Subcutaneous adipose tissue (tissue), 4 donors: ENCODE measurements around the gene IL18R1. TPM values are rescaled to one million over a fixed set of nuclear protein-coding genes. Genes with fewer than 3 reads are reported as not detected.

Experiments
- total RNA-seq, 4 donors: library from RNA; depleted of rRNA; stranded (reverse); fragments of >200 nt; gene quantifications; one replicate each; pipeline ENCODE4 v1.1.0, GENCODE V29; 2016
- TF ChIP-seq, protein P1 (sequence below): fragments of 450-650 bp; IDR thresholded peaks from one replicate; pipeline ENCODE4 v1.5.1; 2016; ENCODE audit warnings: low read depth, mild to moderate bottlenecking, control low read depth, antibody characterized with exemption, moderate library complexity

IL18R1 gene
- total RNA-seq, 4 donors from 2014 or later: 12.6 to 24.9 (median 21.2) TPM

DNA sequence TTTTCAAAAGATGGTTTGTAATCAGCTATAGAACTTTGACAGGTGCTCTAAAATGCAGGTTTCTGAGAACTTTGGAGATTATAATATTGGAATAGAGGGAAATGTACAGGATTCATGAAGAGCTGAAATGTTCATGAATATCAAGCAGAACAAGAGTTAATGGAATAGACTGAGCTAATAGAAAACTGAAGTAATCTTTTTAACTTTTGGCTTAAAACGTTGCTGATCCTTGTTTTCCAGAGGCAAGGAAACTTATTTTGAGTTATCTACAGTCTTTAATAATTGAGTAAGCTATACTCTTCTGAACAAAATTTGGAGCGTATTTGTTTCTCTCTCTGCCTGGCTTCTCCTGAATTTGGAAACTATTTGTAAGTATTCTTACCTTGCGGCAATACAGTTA, 56.6 kb downstream of the IL18R1 start:
- TF ChIP-seq, protein P1, sequence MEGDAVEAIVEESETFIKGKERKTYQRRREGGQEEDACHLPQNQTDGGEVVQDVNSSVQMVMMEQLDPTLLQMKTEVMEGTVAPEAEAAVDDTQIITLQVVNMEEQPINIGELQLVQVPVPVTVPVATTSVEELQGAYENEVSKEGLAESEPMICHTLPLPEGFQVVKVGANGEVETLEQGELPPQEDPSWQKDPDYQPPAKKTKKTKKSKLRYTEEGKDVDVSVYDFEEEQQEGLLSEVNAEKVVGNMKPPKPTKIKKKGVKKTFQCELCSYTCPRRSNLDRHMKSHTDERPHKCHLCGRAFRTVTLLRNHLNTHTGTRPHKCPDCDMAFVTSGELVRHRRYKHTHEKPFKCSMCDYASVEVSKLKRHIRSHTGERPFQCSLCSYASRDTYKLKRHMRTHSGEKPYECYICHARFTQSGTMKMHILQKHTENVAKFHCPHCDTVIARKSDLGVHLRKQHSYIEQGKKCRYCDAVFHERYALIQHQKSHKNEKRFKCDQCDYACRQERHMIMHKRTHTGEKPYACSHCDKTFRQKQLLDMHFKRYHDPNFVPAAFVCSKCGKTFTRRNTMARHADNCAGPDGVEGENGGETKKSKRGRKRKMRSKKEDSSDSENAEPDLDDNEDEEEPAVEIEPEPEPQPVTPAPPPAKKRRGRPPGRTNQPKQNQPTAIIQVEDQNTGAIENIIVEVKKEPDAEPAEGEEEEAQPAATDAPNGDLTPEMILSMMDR: no peak

DNA sequence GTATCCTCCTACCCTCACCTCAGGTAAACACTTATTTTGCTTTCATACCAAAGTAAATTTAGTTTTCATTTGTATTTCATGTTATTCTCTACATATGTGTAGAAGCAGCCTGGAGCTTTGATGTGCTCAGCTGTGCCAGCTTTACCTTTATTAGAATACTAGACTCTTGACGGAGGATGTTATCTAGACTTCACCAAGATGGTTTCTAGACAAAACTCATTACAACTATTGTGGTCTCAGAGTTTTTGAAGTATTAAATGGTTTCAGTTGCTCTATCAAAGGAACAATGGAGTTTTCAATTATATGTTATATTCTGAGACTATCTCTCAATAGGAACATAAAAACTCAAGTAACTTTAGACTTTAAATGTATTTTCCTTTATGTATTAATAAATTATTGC, 62.4 kb downstream of the IL18R1 start:
- TF ChIP-seq, protein P1: no peak

DNA sequence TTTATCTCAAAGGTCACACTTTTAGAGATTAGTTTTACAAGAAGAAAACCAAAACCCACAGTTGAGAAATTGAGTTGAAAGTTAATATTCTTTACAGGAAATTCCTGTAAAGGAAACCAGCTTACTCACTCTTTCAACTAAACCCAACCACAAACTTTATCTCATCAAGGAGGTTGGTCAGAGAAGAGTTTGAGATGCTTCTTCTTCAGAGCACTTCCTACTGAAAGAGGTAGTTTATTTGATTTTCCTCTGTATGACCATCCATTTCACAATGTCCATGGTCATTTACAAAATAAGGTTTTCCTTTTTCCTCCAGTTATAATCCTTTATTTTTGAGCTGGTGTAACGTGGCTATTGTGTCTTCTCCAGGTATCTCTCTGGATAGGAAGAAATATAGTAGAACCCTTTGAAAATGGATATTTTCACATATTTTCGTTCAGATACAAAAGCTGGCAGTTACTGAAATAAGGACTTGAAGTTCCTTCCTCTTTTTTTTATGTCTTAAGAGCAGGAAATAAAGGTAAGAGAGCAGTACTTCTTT, 62.9 kb downstream of the IL18R1 start:
- TF ChIP-seq, protein P1: no peak

DNA sequence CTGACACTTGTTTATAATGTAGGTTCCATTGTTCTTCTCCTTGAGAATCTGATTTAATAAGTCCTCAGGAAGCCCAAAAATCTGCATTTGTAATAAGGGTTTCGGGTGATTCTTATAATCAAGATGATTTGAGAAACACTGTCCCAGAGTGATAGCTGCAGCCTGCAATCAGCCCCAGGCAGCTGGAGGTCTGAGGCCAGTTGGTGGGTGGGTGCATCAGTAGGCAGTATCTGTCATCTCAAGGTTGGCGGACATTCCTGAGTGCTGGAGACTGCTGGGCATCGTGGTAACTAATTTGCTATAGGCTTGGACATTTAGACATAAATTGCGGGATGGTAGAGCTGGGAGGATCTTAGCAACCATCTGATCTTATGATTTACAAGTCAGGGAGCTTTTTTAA, 64.7 kb downstream of the IL18R1 start:
- TF ChIP-seq, protein P1: no peak

DNA sequence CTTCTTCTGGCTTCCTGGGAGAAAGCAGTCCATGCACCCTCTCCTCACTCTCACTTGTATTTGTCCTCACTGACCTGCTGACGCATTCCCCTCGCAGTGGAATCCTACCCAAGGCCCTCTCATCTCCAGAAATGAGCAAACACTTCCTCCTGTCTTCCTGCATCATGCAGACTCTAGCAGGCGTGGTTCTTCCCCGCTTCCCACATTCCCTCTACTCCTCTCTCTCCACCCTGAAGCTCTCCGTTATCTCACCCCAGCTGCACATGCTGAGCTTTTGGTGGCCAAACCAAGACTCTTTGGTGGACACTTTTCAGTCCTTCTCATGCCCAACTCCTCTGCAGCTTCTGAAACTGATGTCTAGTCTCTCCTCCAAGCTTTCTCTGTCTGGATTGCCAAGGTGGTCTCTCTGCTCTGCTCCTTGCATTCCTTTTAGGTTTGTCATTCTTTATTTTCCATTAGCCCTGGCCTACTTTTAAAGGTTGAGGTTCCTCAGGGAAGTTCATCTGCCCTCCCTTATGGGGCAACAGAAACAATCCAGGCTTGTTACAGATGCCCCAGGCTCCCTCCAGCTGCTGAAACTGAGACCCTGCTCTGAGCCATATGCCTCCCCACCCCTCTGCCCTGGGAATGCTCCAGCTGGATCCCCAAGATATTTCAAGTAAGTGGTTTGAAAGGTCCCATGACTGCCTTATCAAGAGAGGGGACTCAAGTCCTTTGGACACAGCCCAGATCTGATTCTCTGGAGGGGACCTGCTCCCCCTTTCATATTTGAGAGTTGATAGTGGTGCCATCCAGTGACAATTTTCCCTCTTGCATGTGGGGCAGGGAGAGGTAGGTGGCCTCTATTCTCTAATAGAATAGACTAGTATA, 66.5 kb downstream of the IL18R1 start:
- TF ChIP-seq, protein P1: no peak

DNA sequence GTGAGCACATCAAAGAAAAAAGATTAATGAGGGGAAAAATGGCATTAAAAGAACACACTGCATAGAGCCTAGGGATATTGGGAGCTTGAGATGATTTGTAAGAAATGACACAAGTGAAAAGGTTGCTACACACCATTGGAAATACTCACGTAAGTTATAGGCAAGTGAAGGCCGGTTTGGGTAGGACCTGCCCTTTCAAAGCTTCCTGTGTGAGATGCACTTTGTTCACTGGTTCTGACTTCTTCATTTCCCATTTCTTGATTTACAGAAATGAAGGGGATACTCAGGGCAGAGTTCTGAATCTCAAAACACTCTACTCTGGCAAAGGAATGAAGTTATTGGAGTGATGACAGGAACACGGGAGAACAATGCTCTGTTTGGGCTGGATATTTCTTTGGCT, 67.3 kb downstream of the IL18R1 start, which contains the start of gene IL18RAP:
Gene IL18RAP (plus strand): TSS at position 251 of the 400 bp plus-strand sequence. CDS start 118 bp downstream, at position 369.
- TF ChIP-seq, protein P1: no peak

DNA sequence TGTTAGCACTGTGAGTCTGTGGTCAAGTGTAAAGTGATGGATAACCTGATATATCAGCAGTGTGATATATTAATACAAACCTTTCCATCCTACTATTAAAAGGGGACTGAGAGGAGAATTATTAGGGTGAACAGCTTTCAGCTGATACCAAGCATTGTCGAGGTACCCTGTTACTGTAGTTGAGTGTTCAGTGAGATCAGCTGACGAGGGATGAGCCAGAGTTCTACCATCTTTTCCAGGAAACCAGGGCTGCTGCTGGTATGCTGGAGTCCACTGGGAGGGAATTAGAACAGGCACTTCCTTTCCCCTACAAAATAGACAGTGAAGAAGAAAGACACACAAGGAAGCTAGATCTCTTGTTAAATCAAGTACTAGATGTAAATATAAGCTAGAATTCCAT, 67.8 kb downstream of the IL18R1 start:
- TF ChIP-seq, protein P1: no peak
